Measurements from ENCODE around the gene SERGEF. TPM values are rescaled to one million over a fixed set of nuclear protein-coding genes. Genes with fewer than 3 reads are reported as not detected.

The SERGEF gene
- polyA plus RNA-seq, 1 of the 3 experiments (the other 2 are of a cell fraction), result 23.1 TPM

DNA sequence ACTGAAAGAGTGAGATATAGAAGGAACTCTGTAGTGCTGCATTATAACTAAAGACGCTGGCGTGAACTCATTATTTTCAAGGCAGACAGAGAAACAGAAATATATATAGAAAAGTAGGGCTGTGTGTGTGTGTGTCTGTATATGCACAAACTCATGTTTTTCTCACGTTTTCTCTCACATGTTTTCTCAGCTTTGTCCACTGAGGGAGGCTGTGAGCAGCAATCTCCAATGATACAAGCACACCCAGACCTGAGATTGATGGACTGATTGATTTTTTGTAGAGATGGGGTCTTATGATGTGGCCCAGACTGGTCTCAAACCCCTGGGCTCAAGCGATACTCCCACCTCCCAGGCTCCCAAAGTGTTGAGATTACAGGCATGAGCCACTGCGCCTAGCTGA is 122.5 kb downstream of the SERGEF start:
- no peaks in the 10 kb centered on the region for H3K36me3 ChIP-seq (replicated peaks in 1 of 2; ENCODE audit: control insufficient read depth in 1 of 2, insufficient read depth in 2 of 2, low read length in 1 of 2)
- peaks cover 6% of the 10 kb centered on the region for H3F3A ChIP-seq (replicated peaks; ENCODE audit: insufficient read depth)
- no peaks in the 10 kb centered on the region for H3K9me2 ChIP-seq
- TF ChIP-seq RAD21 (IDR thresholded peaks at IDR 0.05; ENCODE audit: low read length) (0 out of 2 replicates have a peak, but pooled peaks have one; percentile 6), JUND (IDR thresholded peaks at IDR 0.05) (no peak), FOXJ3 (CRISPR knock-in tag; IDR thresholded peaks at IDR 0.05) (no peak), TCF12 (IDR thresholded peaks at IDR 0.05) (no peak)
- TF ChIP-seq, protein P1, sequence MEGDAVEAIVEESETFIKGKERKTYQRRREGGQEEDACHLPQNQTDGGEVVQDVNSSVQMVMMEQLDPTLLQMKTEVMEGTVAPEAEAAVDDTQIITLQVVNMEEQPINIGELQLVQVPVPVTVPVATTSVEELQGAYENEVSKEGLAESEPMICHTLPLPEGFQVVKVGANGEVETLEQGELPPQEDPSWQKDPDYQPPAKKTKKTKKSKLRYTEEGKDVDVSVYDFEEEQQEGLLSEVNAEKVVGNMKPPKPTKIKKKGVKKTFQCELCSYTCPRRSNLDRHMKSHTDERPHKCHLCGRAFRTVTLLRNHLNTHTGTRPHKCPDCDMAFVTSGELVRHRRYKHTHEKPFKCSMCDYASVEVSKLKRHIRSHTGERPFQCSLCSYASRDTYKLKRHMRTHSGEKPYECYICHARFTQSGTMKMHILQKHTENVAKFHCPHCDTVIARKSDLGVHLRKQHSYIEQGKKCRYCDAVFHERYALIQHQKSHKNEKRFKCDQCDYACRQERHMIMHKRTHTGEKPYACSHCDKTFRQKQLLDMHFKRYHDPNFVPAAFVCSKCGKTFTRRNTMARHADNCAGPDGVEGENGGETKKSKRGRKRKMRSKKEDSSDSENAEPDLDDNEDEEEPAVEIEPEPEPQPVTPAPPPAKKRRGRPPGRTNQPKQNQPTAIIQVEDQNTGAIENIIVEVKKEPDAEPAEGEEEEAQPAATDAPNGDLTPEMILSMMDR (IDR thresholded peaks at IDR 0.05), result peak; percentile 12; the same call in 1 of the 2 replicates
- TF ChIP-seq, protein P2, sequence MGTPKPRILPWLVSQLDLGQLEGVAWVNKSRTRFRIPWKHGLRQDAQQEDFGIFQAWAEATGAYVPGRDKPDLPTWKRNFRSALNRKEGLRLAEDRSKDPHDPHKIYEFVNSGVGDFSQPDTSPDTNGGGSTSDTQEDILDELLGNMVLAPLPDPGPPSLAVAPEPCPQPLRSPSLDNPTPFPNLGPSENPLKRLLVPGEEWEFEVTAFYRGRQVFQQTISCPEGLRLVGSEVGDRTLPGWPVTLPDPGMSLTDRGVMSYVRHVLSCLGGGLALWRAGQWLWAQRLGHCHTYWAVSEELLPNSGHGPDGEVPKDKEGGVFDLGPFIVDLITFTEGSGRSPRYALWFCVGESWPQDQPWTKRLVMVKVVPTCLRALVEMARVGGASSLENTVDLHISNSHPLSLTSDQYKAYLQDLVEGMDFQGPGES (IDR thresholded peaks at IDR 0.05; ENCODE audit: low read depth, low read length), result no peak
- no peak overlapping the region for H3K27ac ChIP-seq (ENCODE audit: low read depth in 2 of 2, low read length in 1 of 2)
- H3K4me2 ChIP-seq, result no peak overlapping the region
- H3K79me2 ChIP-seq (ENCODE audit: insufficient read depth), result no peaks in the 10 kb centered on the region
- no peak overlapping the region for H3K9ac ChIP-seq
- 98% methylated on average over 5 of the region's 5 CpGs for WGBS (ENCODE audit: low lambda C conversion rate)
- peaks cover 0 to 13% of the 10 kb centered on the region in 2 experiments; a peak in 2 of 4 replicates for H3K4me1 ChIP-seq (ENCODE audit: control insufficient read depth in 1 of 2, insufficient read depth in 2 of 2, low read depth in 1 of 2, low read length in 1 of 2)
- POLR2A ChIA-PET, result no interaction called here
- H4K20me1 ChIP-seq (ENCODE audit: insufficient read depth), result no peaks in the 10 kb centered on the region
- H3K9me3 ChIP-seq, result no peaks in the 10 kb centered on the region
- DNase-seq, result no peak
- CTCF ChIA-PET, result interaction anchor here (0.7 to 3.7 kb wide), 8 partner anchors 12 to 159 kb away, joined by 3 to 17 read pairs (median 4); no protein-coding TSS in a partner anchor
- no peak overlapping the region; a peak in 1 of 4 replicates for H3K4me3 ChIP-seq (ENCODE audit: low read depth in 2 of 2, low read length in 1 of 2)
- no peaks in the 10 kb centered on the region for H3K27me3 ChIP-seq (ENCODE audit: insufficient read depth)
- H2AFZ ChIP-seq (ENCODE audit: low read depth), result no peak overlapping the region

DNA sequence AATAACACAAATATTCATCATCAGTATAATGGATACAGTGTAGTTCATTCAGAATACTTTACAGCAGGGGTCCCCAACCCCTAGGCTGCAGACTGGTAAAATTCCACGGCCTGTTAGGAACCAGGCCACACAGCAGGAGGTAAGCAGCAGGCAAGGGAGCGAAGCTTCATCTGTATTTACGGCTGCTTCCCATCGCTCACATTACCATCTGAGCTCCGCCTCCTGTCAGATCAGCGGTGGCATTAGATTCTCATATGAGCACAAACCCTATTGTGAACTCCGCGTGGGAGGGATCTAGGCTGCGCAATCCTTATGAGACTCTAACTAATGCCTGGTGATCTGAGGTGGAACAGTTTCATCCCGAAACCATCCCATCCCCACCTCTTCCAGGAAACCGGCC is 125.1 kb downstream of the SERGEF start:
- POLR2A ChIA-PET, result interaction anchor here (1.2 kb wide), 1 partner anchor 11 kb away, joined by 3 read pairs; no protein-coding TSS in a partner anchor
- Histone ChIP-seq H3K9ac (no peak overlapping the region), H3K27me3 (ENCODE audit: insufficient read depth) (no peaks in the 10 kb centered on the region), H3F3A (replicated peaks; ENCODE audit: insufficient read depth) (peaks cover 6% of the 10 kb centered on the region), H3K4me3 (ENCODE audit: low read depth in 2 of 2, low read length in 1 of 2) (no peak overlapping the region), H3K27ac (ENCODE audit: low read depth in 2 of 2, low read length in 1 of 2) (no peak overlapping the region), H3K9me3 (no peaks in the 10 kb centered on the region), H3K4me1 (ENCODE audit: control insufficient read depth in 1 of 2, insufficient read depth in 2 of 2, low read depth in 1 of 2, low read length in 1 of 2) (peaks cover 0 to 4% of the 10 kb centered on the region in 2 experiments; a peak in 2 of 4 replicates), H4K20me1 (ENCODE audit: insufficient read depth) (no peaks in the 10 kb centered on the region), H2AFZ (ENCODE audit: low read depth) (no peak overlapping the region), H3K4me2 (no peak overlapping the region), H3K36me3 (replicated peaks in 1 of 2; ENCODE audit: control insufficient read depth in 1 of 2, insufficient read depth in 2 of 2, low read length in 1 of 2) (no peaks in the 10 kb centered on the region), H3K9me2 (no peaks in the 10 kb centered on the region), H3K79me2 (ENCODE audit: insufficient read depth) (no peaks in the 10 kb centered on the region)
- CTCF ChIA-PET, result interaction anchor here (0.9 to 1.5 kb wide), 2 partner anchors 19 to 157 kb away, joined by 3 to 5 read pairs; no protein-coding TSS in a partner anchor
- WGBS (ENCODE audit: low lambda C conversion rate), result 94% methylated on average over 11 of the region's 11 CpGs
- TF ChIP-seq, protein P3, sequence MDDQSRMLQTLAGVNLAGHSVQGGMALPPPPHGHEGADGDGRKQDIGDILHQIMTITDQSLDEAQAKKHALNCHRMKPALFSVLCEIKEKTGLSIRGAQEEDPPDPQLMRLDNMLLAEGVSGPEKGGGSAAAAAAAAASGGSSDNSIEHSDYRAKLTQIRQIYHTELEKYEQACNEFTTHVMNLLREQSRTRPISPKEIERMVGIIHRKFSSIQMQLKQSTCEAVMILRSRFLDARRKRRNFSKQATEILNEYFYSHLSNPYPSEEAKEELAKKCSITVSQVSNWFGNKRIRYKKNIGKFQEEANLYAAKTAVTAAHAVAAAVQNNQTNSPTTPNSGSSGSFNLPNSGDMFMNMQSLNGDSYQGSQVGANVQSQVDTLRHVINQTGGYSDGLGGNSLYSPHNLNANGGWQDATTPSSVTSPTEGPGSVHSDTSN (IDR thresholded peaks at IDR 0.05), result no peak
- DNase-seq, result no peak

Measured in SK-N-SH (cell line).